Activated CD4-positive, alpha-beta T cell treated with anti-CD3 and anti-CD28 coated beads for 1 hour (primary cell): ENCODE measurements around the gene CD81.
"Not testable (repeated sequence)": the region's sequence is repeated elsewhere in the genome, so short reads cannot be mapped to it uniquely, and the experiment has no call there.

Experiments
- DNase-seq: peaks from one replicate; pipeline ENCODE4 v3.0.0-alpha.2; 2020

The CD81 gene

DNA sequence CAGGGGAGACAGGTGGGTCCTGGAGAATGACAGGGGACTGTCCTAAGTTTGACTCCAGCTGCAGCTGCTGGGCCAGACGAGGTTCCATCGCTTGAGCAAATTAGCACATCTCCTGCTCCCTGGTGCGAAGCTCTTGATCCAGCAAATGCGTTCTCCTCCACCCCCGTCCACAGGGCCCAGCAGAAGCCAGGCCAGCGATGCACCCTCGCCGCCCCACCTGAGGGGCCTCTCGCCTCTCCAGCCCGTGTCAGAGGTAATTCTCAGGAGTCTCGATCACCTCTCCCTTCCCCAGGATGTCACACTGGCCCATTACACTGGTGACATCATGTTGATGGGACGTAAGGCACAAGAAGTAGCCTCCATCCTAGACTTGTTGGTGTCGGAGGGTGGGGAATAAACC lies 19.5 kb upstream of the CD81 start:
- not testable (repeated sequence) for DNase-seq

DNA sequence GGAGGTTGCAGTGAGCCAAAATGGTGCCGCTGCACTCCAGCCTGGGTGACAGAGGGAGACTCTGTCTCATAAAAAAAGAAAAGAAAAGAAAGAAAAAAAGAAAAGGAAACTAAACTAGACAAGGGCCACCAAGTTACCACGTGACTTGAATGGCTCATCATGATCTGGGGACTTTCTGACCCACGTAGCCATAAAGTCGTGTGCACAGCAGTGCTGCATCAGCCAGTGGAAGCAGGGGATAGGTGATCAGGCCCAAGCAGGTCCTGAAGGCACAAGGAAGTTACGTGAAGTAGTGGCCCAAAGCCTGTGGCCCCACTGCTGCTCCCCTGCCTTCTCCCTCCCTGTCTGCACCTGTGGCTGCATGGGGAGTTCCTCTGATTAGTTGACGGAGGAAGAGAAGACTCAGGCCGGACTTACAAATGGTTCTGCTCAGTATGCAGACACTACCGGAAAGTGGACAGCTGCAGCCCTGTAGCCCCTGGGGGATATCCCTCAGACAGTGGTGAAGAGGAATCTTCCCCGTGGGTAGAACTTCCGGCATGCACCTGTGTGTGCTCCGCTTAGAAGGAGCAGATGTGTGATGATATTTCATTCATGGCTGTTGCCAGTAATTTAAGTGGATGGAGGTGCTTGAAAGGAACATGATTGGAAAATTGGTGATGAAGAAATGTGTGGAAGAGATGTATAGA lies 18.2 kb upstream of the CD81 start:
- DNase-seq = no peak

DNA sequence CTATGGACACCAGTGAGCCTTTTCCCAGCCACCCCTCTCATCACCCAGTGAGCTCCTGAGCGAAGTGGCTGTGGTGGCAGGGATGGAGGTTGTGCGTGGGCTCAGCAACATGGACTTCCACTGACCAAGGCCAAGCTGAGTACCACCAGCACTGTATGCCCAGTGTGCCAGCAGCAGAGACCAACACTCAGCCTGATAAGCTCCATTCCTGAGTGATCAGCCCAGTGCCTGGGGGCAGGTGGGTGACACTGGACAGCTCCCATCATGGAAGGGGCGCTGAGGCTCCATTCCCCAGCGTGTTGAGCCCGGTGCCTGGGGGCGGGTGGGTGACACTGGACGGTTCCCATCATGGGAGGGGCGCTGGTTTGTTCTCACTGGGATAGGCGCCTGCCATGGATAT lies 17.6 kb upstream of the CD81 start:
- DNase-seq = no peak

DNA sequence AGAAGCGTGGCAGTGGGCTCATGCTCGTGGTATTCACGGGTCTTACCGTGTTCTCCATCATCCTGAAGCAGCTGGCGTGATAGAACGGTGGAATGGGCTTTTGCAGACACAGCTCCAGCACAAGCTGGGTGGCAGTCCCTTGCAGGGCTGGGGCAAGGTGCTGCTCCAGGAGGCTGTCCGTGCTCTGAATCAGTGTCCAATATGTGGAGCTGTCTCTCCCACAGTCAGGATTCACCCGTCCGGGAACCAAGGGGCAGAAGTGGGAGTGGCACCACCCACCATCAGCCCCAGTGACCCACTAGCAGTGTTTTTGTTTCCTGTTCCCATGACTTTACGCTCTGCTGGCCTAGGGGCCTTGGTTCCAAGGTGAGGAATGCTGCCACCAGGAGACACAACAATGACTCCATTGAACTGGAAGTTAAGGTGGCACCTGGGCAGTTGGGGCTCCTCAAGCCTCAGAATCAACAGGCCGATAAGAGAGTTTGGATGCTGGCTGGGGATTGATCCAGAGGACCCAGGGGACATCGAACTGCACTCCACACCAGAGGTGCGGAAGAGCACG lies 16.9 kb upstream of the CD81 start:
- no peak for DNase-seq

DNA sequence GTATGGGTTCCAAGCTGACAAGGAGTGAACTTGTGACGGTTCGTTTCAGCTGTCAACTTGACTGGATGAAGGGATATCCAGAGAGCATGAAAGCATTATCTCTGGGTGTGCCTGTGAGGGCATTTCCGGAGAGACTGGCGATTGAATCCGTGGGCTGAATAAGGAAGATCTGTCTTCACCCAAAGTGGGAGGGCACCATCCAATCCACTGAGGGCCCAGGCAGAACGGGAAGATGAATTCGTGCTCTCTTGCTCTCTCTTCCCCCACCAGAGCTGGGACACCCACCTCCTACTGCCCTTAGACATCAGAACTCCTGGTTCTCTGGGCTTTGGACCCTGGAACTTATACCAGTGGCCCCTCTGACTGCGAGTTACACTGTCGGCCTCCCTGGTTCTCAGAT lies 15.5 kb upstream of the CD81 start:
- DNase-seq = no peak

DNA sequence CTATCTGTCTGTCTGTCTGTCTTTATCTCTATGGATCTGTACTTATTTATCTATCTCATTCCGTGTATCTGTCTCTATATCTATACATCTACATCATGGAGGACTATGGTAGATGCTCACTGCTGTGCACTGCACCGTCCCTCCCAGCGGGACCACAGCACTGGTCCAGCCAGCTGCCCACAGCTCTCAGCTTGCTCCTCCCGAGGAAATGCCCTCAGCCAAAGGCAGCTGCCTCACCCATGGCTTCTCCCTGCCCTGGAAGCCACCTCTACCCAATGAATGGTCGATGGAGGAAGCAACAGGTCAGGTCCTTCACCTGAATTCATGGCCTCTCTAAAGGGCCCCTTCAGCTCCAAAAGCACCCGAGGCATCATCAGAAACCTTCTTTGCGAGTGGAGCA lies 14.7 kb upstream of the CD81 start:
- no peak for DNase-seq

DNA sequence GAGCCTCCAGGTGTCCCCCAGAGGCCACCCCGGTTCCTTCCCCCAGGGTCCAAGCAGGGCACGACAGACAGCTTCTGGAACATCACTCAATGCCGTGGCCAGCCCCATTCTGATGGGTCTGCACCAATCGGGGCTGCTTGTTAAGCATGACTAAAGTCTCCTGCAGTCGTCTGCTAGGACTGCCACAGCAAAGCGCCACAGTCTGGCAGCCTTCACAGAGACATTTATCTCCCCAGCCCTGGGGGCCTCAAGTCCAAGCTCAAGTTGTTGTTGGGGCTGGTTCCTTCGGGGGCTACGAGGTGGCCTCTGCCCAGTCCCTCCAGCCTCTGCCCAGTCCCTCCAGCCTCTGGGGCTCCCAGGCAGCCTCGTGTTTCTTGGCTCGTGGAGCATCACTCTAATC lies 14.0 kb upstream of the CD81 start:
- no peak for DNase-seq

DNA sequence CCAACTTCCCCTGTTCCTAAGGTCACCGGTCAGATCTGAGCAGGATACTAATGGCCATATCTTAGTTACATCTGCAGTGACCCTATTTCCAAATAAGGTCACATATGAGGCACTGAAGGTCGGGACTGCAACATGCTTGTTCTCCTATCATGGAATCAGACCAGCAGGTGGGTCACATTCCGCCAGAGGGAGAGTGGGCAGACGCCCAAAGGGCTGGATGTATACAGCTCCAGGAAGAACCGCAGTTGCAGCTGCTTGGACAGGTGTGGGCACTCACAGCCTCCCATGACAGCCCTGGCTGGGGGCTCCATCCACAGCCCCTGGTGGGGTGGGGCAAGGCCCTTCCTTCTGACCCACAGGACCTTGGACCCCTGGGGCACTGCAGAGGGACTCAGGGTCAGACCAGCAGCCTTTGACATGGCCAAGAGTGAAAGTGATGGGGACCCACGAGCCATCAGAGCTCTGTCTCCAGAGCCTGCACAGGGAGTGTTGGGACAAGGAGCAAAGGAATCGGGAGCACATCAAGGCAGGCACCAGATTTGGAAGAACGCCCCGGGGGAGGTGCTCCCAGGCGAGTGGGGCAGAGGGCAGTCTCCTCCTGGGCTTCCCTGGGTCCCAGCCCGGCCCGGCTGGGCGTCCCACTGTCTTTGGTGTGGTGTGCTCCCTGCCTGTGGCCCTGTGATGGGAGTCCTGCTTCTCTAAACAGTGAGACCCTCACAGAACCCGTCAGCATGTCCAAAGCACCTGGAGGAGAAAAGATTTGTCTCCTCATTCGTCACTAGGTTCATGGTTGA lies 13.3 kb upstream of the CD81 start:
- no peak for DNase-seq

DNA sequence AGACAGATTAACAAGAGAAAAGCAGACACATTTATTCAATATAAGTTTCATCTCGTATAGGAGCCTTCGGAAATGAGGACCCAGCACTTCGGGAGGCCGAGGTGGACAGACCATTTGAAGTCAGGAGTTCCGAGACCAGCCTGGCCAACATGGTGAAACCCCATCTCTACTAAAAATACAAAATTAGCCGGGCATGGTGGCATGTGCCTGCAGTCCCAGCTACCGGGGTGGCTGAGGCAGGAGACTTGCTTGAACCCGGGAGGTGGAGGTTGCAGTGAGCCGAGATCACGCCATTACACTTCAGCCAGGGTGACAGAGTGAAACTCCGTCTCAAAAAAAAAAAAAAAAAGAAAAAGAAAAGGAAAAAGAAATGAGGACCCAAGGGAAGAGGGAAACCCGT lies 12.7 kb upstream of the CD81 start:
- DNase-seq = not testable (repeated sequence)

DNA sequence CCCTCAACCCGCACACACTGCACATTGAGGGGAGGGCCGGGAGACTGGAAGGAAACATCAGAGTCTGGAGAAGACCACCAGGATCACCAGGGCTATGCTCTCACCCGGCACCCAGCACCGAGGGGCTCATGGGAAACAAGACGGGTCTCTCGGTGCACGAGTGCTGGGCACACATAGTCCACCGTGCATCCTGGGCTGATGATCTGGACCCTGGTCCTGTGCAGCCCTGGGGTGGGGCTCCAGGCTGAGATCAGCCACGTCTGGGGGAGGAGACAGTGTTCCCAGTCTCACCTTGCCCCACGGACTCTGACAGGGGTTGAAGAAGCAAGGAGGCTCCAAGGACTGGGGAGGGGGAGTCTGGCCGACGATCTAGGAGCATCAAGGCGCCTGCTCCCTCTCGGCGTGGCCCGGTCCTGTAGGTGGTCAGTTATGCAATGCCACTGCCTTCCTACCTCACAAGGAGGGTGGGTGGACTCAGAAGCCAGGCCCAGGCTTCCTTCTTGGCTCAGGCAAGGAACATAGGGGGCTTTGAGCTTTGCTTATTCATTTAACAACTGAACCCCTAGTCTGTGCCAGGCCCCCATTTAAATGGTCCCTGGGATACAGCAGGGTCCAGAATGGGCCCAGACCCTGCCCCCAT lies 11.4 kb upstream of the CD81 start:
- DNase-seq = no peak

DNA sequence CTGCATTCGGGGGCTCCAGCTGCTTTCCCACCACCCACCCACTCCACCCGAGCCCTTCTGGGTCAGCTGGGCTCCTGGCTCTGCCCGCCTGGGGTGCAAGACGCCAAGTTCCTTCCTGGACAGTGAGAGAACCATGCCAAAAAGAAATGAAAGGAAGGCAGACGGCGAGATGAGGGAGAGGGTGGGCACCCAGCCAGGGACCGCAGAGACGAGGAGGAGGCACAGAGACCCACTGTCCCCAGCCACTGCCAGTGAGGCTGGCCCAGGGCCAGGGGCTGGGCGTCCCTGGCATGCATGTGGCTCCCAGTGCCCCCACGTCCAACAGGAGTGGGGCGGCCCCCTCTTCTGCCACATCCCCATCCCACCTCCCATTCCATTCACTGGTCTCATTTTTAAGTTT lies 10.8 kb upstream of the CD81 start:
- no peak for DNase-seq

DNA sequence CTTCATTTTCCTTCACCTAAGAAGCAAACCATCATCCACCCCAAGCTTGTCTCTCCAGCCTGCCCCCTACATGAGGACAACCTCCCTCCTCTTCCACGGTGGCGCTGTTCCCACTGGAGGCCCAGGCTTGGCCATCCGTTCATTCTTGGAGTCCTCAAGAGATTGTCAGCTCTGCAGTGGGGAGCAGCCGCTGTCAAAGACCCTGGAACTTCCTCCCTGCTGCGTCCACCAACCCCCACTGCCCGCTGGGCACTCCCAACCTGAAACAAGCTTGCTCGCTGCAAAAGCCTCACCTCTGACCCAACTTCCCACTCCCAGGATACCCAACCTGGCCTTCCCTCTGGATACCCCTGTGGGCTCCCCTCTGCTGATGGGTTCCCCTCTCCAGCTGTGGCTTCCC lies 10.4 kb upstream of the CD81 start:
- DNase-seq = no peak

DNA sequence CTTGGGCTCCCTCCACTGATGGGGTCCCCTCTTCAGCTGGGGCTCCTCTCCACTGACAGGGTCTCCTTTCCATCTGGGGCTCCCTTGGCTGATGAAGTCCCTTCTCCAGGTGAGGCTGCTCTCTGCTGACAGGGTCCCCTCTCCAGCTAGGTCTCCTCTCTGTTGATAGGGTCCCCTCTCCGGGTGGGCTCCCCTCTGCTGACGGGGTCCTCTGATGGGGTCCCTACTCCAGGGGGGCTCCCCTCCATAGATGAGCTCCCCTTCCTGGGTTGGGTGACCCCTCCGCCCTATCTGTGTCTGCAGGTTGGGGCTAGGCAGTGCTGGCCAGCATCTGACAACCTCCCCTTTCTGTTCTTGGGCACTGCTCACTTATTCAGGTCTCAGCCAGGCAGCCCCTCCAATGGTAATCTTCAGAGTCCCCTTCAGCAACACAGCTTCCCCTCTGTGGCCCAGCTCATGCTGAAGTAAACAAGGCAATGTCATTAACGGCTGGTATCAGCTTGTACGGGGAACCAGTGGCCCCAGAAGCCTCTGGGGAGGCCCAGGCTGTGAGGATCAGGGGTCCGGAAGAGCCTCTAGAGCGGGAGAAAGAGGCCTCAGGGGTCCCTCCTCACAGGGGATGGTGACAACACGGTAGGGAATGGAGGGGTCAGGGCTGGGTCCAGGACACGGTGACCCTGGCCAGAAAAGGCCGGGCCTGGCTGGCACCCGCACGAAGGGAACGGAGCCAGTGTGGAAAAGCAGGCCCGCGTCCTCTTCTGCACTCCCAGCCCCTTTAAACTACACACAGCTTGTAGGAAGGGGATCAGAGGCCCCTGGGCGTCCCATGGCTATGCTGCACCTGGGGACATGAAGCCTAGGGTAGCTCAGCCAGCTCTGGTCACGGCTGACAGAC lies 9.6 kb upstream of the CD81 start:
- DNase-seq = no peak

DNA sequence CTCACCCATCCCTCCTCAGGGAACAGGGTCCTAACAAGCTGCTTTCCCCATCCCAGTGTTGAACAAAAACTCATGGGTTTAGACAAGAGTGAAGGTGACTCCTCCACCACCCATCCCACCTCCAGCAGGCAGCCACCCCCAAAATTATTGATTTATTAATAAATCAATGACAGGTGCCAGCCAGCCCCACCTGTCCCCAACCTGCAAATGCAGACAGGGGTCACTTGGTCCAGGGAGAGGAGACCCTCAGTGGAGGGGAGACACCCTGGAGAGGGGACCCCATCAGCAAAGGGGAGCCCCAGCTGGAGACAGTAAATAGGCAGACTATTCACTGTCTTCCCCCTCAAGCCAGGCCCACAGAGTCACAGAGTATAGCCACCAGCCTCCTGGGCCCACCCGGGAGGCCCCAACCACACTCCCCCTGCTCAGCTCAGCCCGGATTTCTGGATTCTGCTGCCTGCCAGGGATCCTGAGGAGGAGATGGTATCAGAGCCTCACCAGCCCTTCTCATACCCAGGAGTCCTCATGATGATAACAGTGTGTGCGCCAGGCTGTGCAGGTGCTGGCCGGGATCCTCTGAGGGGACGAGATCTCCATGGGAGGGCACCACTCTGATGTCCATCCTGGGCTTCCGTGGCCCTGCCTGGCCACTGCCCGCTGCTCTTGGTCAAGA lies 8.8 kb upstream of the CD81 start:
- no peak for DNase-seq

DNA sequence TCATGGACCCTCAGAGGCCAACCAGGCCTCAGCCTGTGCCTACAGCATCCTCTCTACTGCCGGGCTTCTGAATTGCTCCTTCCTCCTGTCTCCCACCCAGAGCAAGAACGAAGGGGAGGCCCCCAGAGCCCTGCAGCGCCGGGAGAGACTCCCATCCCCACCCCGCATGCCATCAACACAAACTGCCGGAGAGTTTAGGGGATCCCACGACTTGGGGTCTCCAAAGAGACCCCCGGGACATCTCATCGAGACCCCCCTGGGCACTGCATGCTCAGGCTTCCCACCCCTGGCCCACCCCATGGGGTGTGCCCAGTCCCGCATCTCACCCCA lies 8.3 kb upstream of the CD81 start:
- no peak for DNase-seq

DNA sequence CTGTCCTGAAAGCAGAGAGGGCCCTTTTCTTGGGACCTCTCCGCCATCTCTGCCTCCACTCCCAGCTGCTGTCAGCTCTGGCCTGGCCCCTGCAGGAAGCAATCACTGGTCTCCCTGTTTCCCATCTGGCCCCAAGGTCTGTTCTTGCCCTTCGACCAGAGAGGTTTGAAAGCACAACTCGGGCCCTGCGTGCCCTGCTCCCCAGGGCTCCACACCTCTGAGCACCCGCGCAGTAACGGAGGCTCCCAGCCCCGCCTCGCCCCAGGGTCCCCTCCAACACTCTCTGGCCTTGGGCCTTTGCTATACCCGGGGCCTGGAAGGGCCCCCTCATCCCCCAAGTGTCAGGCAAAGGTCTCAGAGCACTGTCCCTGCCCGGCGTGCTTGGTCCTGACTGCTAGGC lies 7.8 kb upstream of the CD81 start:
- no peak for DNase-seq

DNA sequence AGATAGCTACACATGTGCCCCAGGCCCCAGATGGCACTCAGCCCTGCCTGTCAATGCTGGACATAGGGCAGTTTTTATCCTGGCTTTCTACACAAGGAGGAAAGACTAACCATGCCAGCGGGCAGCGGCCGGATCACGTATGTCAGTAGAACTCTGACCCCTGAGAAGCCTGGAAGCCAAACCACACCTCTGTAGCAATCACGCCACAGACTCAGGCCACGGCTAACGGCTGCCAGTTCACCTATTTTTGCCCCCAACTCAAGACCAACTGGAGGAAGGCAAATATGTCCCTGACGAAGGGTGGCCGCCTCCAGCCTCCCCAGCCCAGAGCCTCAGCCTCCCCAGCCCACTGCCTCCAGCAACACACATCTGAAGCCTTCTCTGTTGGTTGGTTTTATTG lies 7.2 kb upstream of the CD81 start:
- DNase-seq = no peak

DNA sequence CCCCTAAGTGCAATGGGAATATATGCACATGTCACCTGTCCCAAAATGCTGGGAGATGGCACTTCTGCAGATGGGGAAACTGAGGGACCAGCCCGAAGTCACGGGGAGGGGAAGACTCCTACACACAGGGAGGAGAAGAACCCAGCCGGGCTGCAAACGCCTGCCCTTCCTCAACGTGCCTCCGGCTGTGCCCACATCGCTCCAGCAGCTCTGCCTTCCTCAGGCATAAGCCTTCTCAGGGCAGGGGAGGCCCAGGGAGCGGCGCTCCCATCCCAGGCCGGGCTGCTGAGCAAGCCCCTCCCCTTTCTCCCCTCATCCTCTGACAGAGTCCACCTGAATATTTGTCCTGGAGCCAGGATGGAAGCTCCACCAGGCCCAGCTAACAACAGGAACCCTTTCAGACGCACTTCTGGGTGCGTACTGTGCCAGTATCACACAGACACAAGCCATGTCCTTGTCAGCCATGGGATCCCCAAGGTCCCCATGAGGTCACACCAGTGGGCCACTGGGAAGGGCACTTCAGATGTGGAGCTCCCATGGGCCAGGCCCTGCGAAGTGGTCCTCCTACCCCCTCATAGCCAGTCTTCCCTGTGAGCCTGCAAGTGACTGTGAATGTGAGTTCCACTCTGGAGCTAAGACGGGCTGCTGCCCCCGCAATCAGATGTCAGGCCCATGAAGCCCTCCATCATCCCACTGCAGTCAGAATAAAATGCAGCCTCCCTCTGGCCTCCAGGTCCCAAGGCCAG lies 2.5 kb upstream of the CD81 start:
- DNase-seq = no peak

DNA sequence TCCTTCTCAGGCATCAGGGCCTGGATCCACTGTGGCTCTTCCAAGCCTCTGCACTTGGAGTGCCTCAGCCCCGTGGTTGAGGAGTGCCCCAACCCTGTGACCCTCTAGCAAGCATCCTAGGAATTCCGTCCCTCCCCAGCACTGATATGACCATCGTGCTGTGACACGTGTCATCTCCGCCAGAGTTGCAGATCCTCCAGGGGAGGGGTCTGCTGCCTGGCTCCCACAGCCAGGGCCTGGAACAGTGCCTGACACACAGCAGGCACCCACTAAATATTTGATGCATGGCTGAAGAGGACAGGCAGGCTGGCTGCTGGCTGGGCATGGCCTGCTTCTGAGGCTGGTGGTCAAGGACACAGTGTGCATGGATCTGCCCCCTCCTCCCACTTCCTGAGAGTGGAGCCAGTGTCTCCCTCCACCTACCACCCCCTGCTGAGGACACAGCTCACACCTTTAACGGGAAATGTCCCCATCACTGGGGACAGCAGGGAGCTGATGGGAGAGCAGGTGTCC lies 1.7 kb upstream of the CD81 start:
- DNase-seq = no peak

DNA sequence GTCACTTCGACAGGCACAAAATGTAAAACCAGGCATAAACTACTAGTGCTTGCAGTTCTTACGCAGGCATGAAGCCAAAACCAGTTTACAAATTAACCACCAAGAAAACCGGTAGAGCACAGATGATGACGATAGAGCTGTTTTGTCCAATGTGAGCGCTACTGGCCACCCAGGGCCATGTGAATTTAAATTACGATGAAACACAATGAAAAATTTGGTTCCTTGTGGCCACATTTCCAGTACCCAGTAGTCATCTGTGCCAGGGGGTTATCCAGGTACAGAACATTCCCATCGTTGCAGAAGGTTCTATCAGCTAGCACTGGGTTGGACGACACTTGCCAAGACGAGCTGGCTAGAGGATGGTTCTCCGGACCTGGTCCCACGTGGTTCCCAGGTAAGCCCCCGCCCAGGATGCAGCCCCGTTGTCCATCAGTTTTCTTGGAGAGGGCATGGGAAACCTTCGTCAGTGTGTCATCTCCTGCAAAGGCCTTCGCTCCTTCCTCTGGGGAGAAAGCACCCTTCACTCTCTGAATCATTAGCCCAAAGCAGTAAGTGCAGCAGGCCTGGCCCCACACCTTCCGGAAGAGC lies 1.1 kb upstream of the CD81 start:
- DNase-seq = no peak
